ENCODE results near the gene HNRNPU.

- TF ChIP-seq POLR2AphosphoS5 (IDR thresholded peaks at IDR 0.05) = no peak
- TF ChIP-seq, protein P1, sequence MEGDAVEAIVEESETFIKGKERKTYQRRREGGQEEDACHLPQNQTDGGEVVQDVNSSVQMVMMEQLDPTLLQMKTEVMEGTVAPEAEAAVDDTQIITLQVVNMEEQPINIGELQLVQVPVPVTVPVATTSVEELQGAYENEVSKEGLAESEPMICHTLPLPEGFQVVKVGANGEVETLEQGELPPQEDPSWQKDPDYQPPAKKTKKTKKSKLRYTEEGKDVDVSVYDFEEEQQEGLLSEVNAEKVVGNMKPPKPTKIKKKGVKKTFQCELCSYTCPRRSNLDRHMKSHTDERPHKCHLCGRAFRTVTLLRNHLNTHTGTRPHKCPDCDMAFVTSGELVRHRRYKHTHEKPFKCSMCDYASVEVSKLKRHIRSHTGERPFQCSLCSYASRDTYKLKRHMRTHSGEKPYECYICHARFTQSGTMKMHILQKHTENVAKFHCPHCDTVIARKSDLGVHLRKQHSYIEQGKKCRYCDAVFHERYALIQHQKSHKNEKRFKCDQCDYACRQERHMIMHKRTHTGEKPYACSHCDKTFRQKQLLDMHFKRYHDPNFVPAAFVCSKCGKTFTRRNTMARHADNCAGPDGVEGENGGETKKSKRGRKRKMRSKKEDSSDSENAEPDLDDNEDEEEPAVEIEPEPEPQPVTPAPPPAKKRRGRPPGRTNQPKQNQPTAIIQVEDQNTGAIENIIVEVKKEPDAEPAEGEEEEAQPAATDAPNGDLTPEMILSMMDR (IDR thresholded peaks at IDR 0.05) = no peak
- no peak for TF ChIP-seq EP300 (IDR thresholded peaks at IDR 0.05)
- TF ChIP-seq POLR2A (IDR thresholded peaks at IDR 0.05) = no peak
Measured at GRCh38 chr1:244810221-244810620, 54.1 kb downstream of the HNRNPU start.
